ENCODE measurements around the gene MTO1. TPM values are rescaled to one million over a fixed set of nuclear protein-coding genes. Genes with fewer than 3 reads are reported as not detected.
"Not testable (repeated sequence)": the region's sequence is repeated elsewhere in the genome, so short reads cannot be mapped to it uniquely, and the experiment has no call there.

Gene MTO1
- total RNA-seq, 1 experiment from 2014 or later: 58.9 TPM

GRCh38 chr6:73515204-73515655 lies 53.7 kb downstream of the MTO1 start:
- no peak overlapping the region for H3K4me3 ChIP-seq (ENCODE audit: insufficient read depth, low read depth, low read length)
- no peaks in the 10 kb centered on the region for H3K27me3 ChIP-seq (ENCODE audit: control insufficient read depth, insufficient read depth, low read length)
- DNase-seq: no peak
- peaks cover 28% of the 10 kb centered on the region for H3K36me3 ChIP-seq (replicated peaks; ENCODE audit: control insufficient read depth, insufficient read depth, low read length)

- Histone ChIP-seq H3K36me3 (replicated peaks; ENCODE audit: control insufficient read depth, insufficient read depth, low read length) (peaks cover 30% of the 10 kb centered on the region), H3K4me3 (ENCODE audit: insufficient read depth, low read depth, low read length) (no peak overlapping the region), H3K27me3 (ENCODE audit: control insufficient read depth, insufficient read depth, low read length) (no peaks in the 10 kb centered on the region)
- DNase-seq: no peak
Measured at GRCh38 chr6:73516514-73517489, 55.3 kb downstream of the MTO1 start.

GRCh38 chr6:73518100-73518981 lies 56.8 kb downstream of the MTO1 start:
- not testable (repeated sequence) for H3K27me3 ChIP-seq (ENCODE audit: control insufficient read depth, insufficient read depth, low read length); DNase-seq
- Histone ChIP-seq H3K4me3 (ENCODE audit: insufficient read depth, low read depth, low read length) (peak overlapping the region; percentile 91), H3K36me3 (replicated peaks; ENCODE audit: control insufficient read depth, insufficient read depth, low read length) (peaks cover 30% of the 10 kb centered on the region)

GRCh38 chr6:73518982-73519881 lies 57.7 kb downstream of the MTO1 start:
- Histone ChIP-seq H3K4me3 (ENCODE audit: insufficient read depth, low read depth, low read length) (peak overlapping the region; percentile 91), H3K36me3 (replicated peaks; ENCODE audit: control insufficient read depth, insufficient read depth, low read length) (peaks cover 30% of the 10 kb centered on the region)
- H3K27me3 ChIP-seq (ENCODE audit: control insufficient read depth, insufficient read depth, low read length); DNase-seq: not testable (repeated sequence)

- DNase-seq: peak; percentile 58
- no peaks in the 10 kb centered on the region for H3K27me3 ChIP-seq (ENCODE audit: control insufficient read depth, insufficient read depth, low read length)
- peaks cover 30% of the 10 kb centered on the region for H3K36me3 ChIP-seq (replicated peaks; ENCODE audit: control insufficient read depth, insufficient read depth, low read length)
- peak overlapping the region; percentile 91 for H3K4me3 ChIP-seq (ENCODE audit: insufficient read depth, low read depth, low read length)
Measured at GRCh38 chr6:73519926-73520687, 58.6 kb downstream of the MTO1 start.

- peak; percentile 95 for DNase-seq
- Histone ChIP-seq H3K36me3 (replicated peaks; ENCODE audit: control insufficient read depth, insufficient read depth, low read length) (peaks cover 30% of the 10 kb centered on the region), H3K27me3 (ENCODE audit: control insufficient read depth, insufficient read depth, low read length) (no peaks in the 10 kb centered on the region), H3K4me3 (ENCODE audit: insufficient read depth, low read depth, low read length) (peak within 1 kb of the TSS; percentile 91)
Measured at GRCh38 chr6:73520688-73521350, 59.3 kb downstream of the MTO1 start, which contains the start of gene EEF1A1. Gene EEF1A1 (minus strand): TSS chr6:73521032. CDS start chr6:73520026, 1,006 bp downstream.

- Histone ChIP-seq H3K27me3 (ENCODE audit: control insufficient read depth, insufficient read depth, low read length) (no peaks in the 10 kb centered on the region), H3K36me3 (replicated peaks; ENCODE audit: control insufficient read depth, insufficient read depth, low read length) (peaks cover 27% of the 10 kb centered on the region), H3K4me3 (ENCODE audit: insufficient read depth, low read depth, low read length) (peak overlapping the region; percentile 91)
- DNase-seq: peak; percentile 89
Measured at GRCh38 chr6:73521351-73521985, 59.9 kb downstream of the MTO1 start.

- no peaks in the 10 kb centered on the region for H3K27me3 ChIP-seq (ENCODE audit: control insufficient read depth, insufficient read depth, low read length)
- H3K4me3 ChIP-seq (ENCODE audit: insufficient read depth, low read depth, low read length): peak overlapping the region; percentile 28; the same call in 1 of the 2 replicates
- peak; percentile 26 for DNase-seq
- peaks cover 14% of the 10 kb centered on the region for H3K36me3 ChIP-seq (replicated peaks; ENCODE audit: control insufficient read depth, insufficient read depth, low read length)
Measured at GRCh38 chr6:73523434-73524123, 62.0 kb downstream of the MTO1 start.

- no peak overlapping the region for H3K4me3 ChIP-seq (ENCODE audit: insufficient read depth, low read depth, low read length)
- no peak for DNase-seq
- no peaks in the 10 kb centered on the region for H3K36me3 ChIP-seq (replicated peaks; ENCODE audit: control insufficient read depth, insufficient read depth, low read length)
- H3K27me3 ChIP-seq (ENCODE audit: control insufficient read depth, insufficient read depth, low read length): no peaks in the 10 kb centered on the region
Measured at GRCh38 chr6:73525546-73526330, 64.2 kb downstream of the MTO1 start.

GRCh38 chr6:73528897-73529296 lies 67.4 kb downstream of the MTO1 start:
- DNase-seq: no peak
- H3K36me3 ChIP-seq (replicated peaks; ENCODE audit: control insufficient read depth, insufficient read depth, low read length): no peaks in the 10 kb centered on the region
- no peaks in the 10 kb centered on the region for H3K27me3 ChIP-seq (ENCODE audit: control insufficient read depth, insufficient read depth, low read length)
- no peak overlapping the region for H3K4me3 ChIP-seq (ENCODE audit: insufficient read depth, low read depth, low read length)

GRCh38 chr6:73532293-73532692 lies 70.8 kb downstream of the MTO1 start:
- Histone ChIP-seq H3K36me3 (replicated peaks; ENCODE audit: control insufficient read depth, insufficient read depth, low read length) (no peaks in the 10 kb centered on the region), H3K4me3 (ENCODE audit: insufficient read depth, low read depth, low read length) (no peak overlapping the region), H3K27me3 (ENCODE audit: control insufficient read depth, insufficient read depth, low read length) (no peaks in the 10 kb centered on the region)
- no peak for DNase-seq

Data from H7 (cell line).